Liver (tissue), 9 donors: ENCODE results near the gene PPP2R2C. TPM values are rescaled to one million over a fixed set of nuclear protein-coding genes. Genes with fewer than 3 reads are reported as not detected.

Experiments used
- DNase-seq: peaks from one replicate; pipeline ENCODE4 v3.0.0-alpha.2; 2017; ENCODE audit warnings: low spot score
- H3K27ac ChIP-seq, 2 donors: one replicate each; pipeline ENCODE4 v1.7.0; 2013; ENCODE audit warnings: inconsistent platforms in 2 of 2, low read length in 2 of 2, control low read depth in 1 of 2, low read depth in 1 of 2, mild to moderate bottlenecking in 1 of 2
- H3K27me3 ChIP-seq, 4 donors: one replicate each; pipeline versions ENCODE4 v1.6.1 to v1.7.0; 2013; ENCODE audit warnings: low read length in 3 of 4, inconsistent platforms in 1 of 4, mild to moderate bottlenecking in 1 of 4, moderate library complexity in 1 of 4; ENCODE audit not compliant: control insufficient read depth in 4 of 4, insufficient read depth in 4 of 4
- H3K36me3 ChIP-seq, 4 donors: one replicate each; pipeline versions ENCODE4 v1.6.1 to v1.7.0; 2013; ENCODE audit warnings: low read length in 3 of 4, mild to moderate bottlenecking in 3 of 4, low read depth in 1 of 4, moderate library complexity in 1 of 4; ENCODE audit not compliant: control insufficient read depth in 4 of 4, insufficient read depth in 3 of 4
- H3K4me1 ChIP-seq, 4 donors: one replicate each; pipeline versions ENCODE4 v1.6.1 to v1.7.0; 2013; ENCODE audit warnings: low read length in 3 of 4, mild to moderate bottlenecking in 3 of 4, moderate library complexity in 1 of 4; ENCODE audit not compliant: control insufficient read depth in 4 of 4, insufficient read depth in 4 of 4
- H3K4me3 ChIP-seq, 3 donors: one replicate each; pipeline versions ENCODE4 v1.6.1 to v1.7.0; 2013; ENCODE audit warnings: low read length in 3 of 3, control low read depth in 1 of 3, low read depth in 1 of 3, mild to moderate bottlenecking in 1 of 3
- H3K9ac ChIP-seq, 2 donors: one replicate each; pipeline ENCODE4 v1.7.0; 2013; ENCODE audit warnings: low read length in 2 of 2, mild to moderate bottlenecking in 2 of 2, moderate library complexity in 2 of 2, control low read depth in 1 of 2, low read depth in 1 of 2
- H3K9me3 ChIP-seq, 4 donors: one replicate each; pipeline versions ENCODE4 v1.6.1 to v1.7.0; 2013; ENCODE audit warnings: low read length in 3 of 4; ENCODE audit not compliant: control insufficient read depth in 4 of 4
- ATF3 ChIP-seq: IDR thresholded peaks from 2 replicates; pipeline ENCODE4 v1.6.1; 2016; ENCODE audit warnings: antibody characterized with exemption
- CTCF ChIP-seq: fragments of 150-350 bp; IDR thresholded peaks from 2 replicates; pipeline ENCODE4 v1.5.1; 2017; ENCODE audit warnings: improper control_type of control experiment, low read depth, low read length; ENCODE audit not compliant: missing input control
- FOXA1 ChIP-seq: IDR thresholded peaks from 2 replicates; pipeline ENCODE4 v1.6.1; 2016; ENCODE audit warnings: antibody characterized with exemption
- FOXA2 ChIP-seq: IDR thresholded peaks from 2 replicates; pipeline ENCODE4 v1.6.1; 2016; ENCODE audit warnings: antibody characterized with exemption
- GABPA ChIP-seq, 2 donors: IDR thresholded peaks in 1 of 2; conservative IDR thresholded peaks in 1 of 2; 2 replicates each; pipeline ENCODE4 v1.6.1; 2016; ENCODE audit warnings: antibody characterized with exemption in 2 of 2, mild to moderate bottlenecking in 1 of 2, moderate library complexity in 1 of 2
- HNF4A ChIP-seq, 2 donors: conservative IDR thresholded peaks; 2 replicates each; pipeline ENCODE4 v1.6.1; 2016; ENCODE audit warnings: antibody characterized with exemption in 2 of 2, mild to moderate bottlenecking in 2 of 2
- HNF4G ChIP-seq: IDR thresholded peaks from 2 replicates; pipeline ENCODE4 v1.6.1; 2016; ENCODE audit warnings: antibody characterized with exemption
- JUND ChIP-seq, 2 donors: IDR thresholded peaks; 2 replicates each; pipeline ENCODE4 v1.6.1; 2016; ENCODE audit warnings: antibody characterized with exemption in 2 of 2
- MAX ChIP-seq: IDR thresholded peaks from 2 replicates; pipeline ENCODE4 v1.6.1; 2016; ENCODE audit warnings: antibody characterized with exemption
- RAD21 ChIP-seq, 2 donors: IDR thresholded peaks; 2 replicates each; pipeline ENCODE4 v1.6.1; 2016; ENCODE audit warnings: antibody characterized with exemption in 2 of 2, mild to moderate bottlenecking in 2 of 2
- REST ChIP-seq: IDR thresholded peaks from 2 replicates; pipeline ENCODE4 v1.6.1; 2016; ENCODE audit warnings: antibody characterized with exemption, mild to moderate bottlenecking
- SP1 ChIP-seq: IDR thresholded peaks from 2 replicates; pipeline ENCODE4 v1.6.1; 2018; ENCODE audit warnings: antibody characterized with exemption, mild to moderate bottlenecking
- TAF1 ChIP-seq: conservative IDR thresholded peaks from 2 replicates; pipeline ENCODE4 v1.6.1; 2016; ENCODE audit warnings: antibody characterized with exemption, mild to moderate bottlenecking
- YY1 ChIP-seq: IDR thresholded peaks from 2 replicates; pipeline ENCODE4 v1.6.1; 2016; ENCODE audit warnings: antibody characterized with exemption, mild to moderate bottlenecking
- ZBTB33 ChIP-seq: IDR thresholded peaks from 2 replicates; pipeline ENCODE4 v1.6.1; 2016; ENCODE audit warnings: antibody characterized with exemption
- WGBS: extraction: QIAGEN DNeasy Blood & Tissue Kit; methylation state at CpG from one replicate; pipeline ENCODE4 v1.1.7; 2013; 5-methylcytosine and 5-hydroxymethylcytosine counted together
- polyA plus RNA-seq, 2 donors: library from polyadenylated mRNA; stranded (reverse) in 1 of 2; unstranded in 1 of 2; fragments of 200-250 nt in 1 of 2; fragments of >200 nt in 1 of 2; fragmentation: Nextera tagmentation in 1 of 2; extraction: Ambion mirVana in 1 of 2; gene quantifications; one replicate each; pipeline versions ENCODE4 v1.2.1 to v1.2.3, GENCODE V29; 2013 to 2015
- total RNA-seq, 2 donors: library from RNA; depleted of rRNA; stranded (reverse); fragments of >200 nt; gene quantifications; one replicate each; pipeline ENCODE4 v1.2.3, GENCODE V29; 2014
- donor health status: healthy.
- donor health status: healthy.
- donor health status: healthy.
- donor health status: healthy.
- donor health status: healthy.

PPP2R2C gene
- total and polyA plus RNA-seq, 4 donors: under 0.01 to 0.01 TPM; not detected in 2

GRCh38 chr4:6328526-6328925 lies 143.9 kb downstream of the PPP2R2C start (continued):
- TF ChIP-seq ZBTB33 (no peak), CTCF (no peak), GABPA (IDR thresholded peaks at IDR 0.05 in 1 of 2, conservative IDR thresholded peaks at IDR 0.05 in 1 of 2) (no peak)

GRCh38 chr4:6327220-6327917 lies 145.0 kb downstream of the PPP2R2C start:
- TF ChIP-seq RAD21 (IDR thresholded peaks at IDR 0.05) (peak; percentile 91 to 96), JUND (IDR thresholded peaks at IDR 0.05) (no peak), CTCF (peak; percentile 94)
- Histone ChIP-seq H3K9ac (no peak overlapping the region), H3K27ac (no peak overlapping the region), H3K4me3 (no peak overlapping the region), H3K27me3 (no peaks in the 10 kb centered on the region), H3K4me1 (no peaks in the 10 kb centered on the region), H3K36me3 (no peaks in the 10 kb centered on the region), H3K9me3 (no peaks in the 10 kb centered on the region)
- WGBS: 13% methylated on average over 21 of the region's 21 CpGs
- peak; percentile 85 for DNase-seq

- H3K9ac ChIP-seq: no peak overlapping the region
- H3K4me3 ChIP-seq: no peak overlapping the region
- no peaks in the 10 kb centered on the region for H3K4me1 ChIP-seq
- no peaks in the 10 kb centered on the region for H3K27me3 ChIP-seq
- 89% methylated on average over 28 of the region's 28 CpGs for WGBS
- H3K9me3 ChIP-seq: no peaks in the 10 kb centered on the region
- H3K27ac ChIP-seq: no peak overlapping the region
- H3K36me3 ChIP-seq: no peaks in the 10 kb centered on the region
- no peak for DNase-seq
- no peak for TF ChIP-seq JUND (IDR thresholded peaks at IDR 0.05)
- no peak for TF ChIP-seq MAX
- no peak for TF ChIP-seq REST
- no peak for TF ChIP-seq HNF4A (conservative IDR thresholded peaks at IDR 0.05)
- TF ChIP-seq FOXA1: no peak
- no peak for TF ChIP-seq RAD21 (IDR thresholded peaks at IDR 0.05)
- no peak for TF ChIP-seq ATF3
- no peak for TF ChIP-seq FOXA2
- TF ChIP-seq TAF1: no peak
- TF ChIP-seq HNF4G: no peak
- no peak for TF ChIP-seq SP1
- no peak for TF ChIP-seq CTCF
- no peak for TF ChIP-seq YY1
Observed at GRCh38 chr4:6326312-6327060, 145.9 kb downstream of the PPP2R2C start.
